ENCODE measurements around the gene LRTM2.
A peak's percentile ranks its signal among the peaks of the same experiment; 100 is the strongest.

The LRTM2 gene

GRCh38 chr12:1823237-1823636, 2.9 kb downstream of the LRTM2 start:
- no peak for DNase-seq (ENCODE audit: low spot score in 2 of 2)
- Histone ChIP-seq H3K36me3 (replicated peaks) (no peaks in the 10 kb centered on the region), H3K27me3 (ENCODE audit: low read depth) (no peaks in the 10 kb centered on the region; the same call in 1 of the 2 replicates), H3K4me3 (no peak overlapping the region), H3K9me3 (no peaks in the 10 kb centered on the region), H3K4me1 (no peaks in the 10 kb centered on the region)
- in situ Hi-C loops (cut with MboI; ENCODE audit: low sequenced_read_pairs): no loop called here

GRCh38 chr12:1825382-1826102, 5.2 kb downstream of the LRTM2 start:
- in situ Hi-C loops (cut with MboI; ENCODE audit: low sequenced_read_pairs): no loop called here
- H3K27me3 ChIP-seq (ENCODE audit: low read depth): no peaks in the 10 kb centered on the region
- DNase-seq (ENCODE audit: low spot score in 2 of 2): no peak
- H3K4me1 ChIP-seq: no peaks in the 10 kb centered on the region
- no peak overlapping the region for H3K4me3 ChIP-seq
- no peaks in the 10 kb centered on the region for H3K36me3 ChIP-seq (replicated peaks)
- no peaks in the 10 kb centered on the region for H3K9me3 ChIP-seq

- Histone ChIP-seq H3K4me3 (no peak overlapping the region), H3K4me1 (no peaks in the 10 kb centered on the region), H3K9me3 (no peaks in the 10 kb centered on the region), H3K27me3 (ENCODE audit: low read depth) (no peaks in the 10 kb centered on the region), H3K36me3 (replicated peaks) (no peaks in the 10 kb centered on the region)
- DNase-seq (ENCODE audit: low spot score in 2 of 2): no peak
- in situ Hi-C loops (cut with MboI; ENCODE audit: low sequenced_read_pairs): no loop called here
Observed at GRCh38 chr12:1826401-1826800, 6.0 kb downstream of the LRTM2 start.

DNA sequence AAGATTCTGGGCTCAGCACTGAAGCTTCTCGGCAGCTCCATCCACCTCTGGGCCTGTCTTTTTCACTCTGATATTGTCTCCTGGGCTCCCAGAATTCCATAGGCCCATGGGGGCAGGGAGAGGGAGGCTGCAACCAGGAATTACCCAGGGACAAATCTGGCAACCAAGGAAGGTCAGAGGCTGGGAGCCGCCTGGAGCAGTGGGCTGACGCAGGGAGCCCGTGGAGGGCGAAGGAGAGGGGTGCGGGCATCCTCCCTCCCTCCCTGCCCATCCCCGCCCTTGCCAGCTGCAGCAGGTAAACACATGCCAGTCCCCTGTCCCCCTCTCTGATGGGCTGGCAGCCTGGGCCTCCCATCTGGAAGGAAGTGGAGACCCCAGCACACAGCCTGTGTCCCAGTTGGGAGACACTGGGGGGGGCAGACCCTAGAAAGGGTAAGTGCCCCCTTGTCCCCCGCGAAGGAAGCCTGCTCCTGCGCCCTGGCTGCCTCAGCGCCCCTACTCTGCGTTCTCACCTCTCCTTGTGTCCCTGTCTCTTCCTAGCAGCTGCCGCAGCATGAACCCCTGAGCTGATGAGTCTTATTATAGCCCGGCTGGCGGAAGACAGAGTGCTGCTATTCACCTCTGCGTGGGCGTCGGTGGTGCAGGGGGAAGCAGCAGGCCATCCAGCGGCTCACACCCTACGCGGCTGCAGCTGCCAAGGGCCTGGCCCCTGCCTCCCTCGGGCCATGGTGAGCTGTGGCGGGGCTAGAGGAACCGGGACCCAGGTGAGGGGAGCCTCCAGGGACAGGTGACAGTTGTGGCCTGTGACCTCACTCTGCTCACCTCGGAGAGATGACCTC, 6.7 kb downstream of the LRTM2 start:
- Histone ChIP-seq H3K36me3 (replicated peaks) (no peaks in the 10 kb centered on the region), H3K9me3 (no peaks in the 10 kb centered on the region), H3K4me3 (no peak overlapping the region), H3K27me3 (ENCODE audit: low read depth) (no peaks in the 10 kb centered on the region), H3K4me1 (no peaks in the 10 kb centered on the region)
- DNase-seq (ENCODE audit: low spot score in 2 of 2): no peak
- in situ Hi-C loops (cut with MboI; ENCODE audit: low sequenced_read_pairs): no loop called here

GRCh38 chr12:1827826-1828805, 7.8 kb downstream of the LRTM2 start:
- in situ Hi-C loops (cut with MboI; ENCODE audit: low sequenced_read_pairs): no loop called here
- no peak for DNase-seq (ENCODE audit: low spot score in 2 of 2)
- Histone ChIP-seq H3K9me3 (no peaks in the 10 kb centered on the region), H3K27me3 (ENCODE audit: low read depth) (no peaks in the 10 kb centered on the region), H3K4me3 (no peak overlapping the region), H3K4me1 (no peaks in the 10 kb centered on the region), H3K36me3 (replicated peaks) (no peaks in the 10 kb centered on the region)

DNA sequence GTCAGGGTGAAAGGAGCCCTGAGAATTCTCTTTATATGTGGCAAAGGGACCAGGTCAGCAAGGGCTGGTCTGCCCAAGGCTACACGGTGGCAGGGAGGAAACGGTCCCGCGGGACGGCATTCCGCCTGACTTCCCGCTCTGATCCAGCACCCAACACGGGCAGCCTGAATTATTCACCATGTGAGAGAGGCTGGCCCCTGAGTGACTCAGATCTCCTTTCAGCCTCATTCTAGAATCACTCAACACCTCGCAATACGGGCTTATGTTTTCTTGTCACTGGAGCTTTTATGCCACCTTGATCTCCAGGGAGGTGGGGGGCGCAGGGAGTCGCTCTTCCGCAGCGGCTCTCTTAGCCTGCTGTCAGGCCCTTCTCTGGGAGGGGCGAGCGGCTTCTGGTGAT, 8.5 kb downstream of the LRTM2 start:
- in situ Hi-C loops (cut with MboI; ENCODE audit: low sequenced_read_pairs): no loop called here
- DNase-seq (ENCODE audit: low spot score in 2 of 2): no peak
- no peaks in the 10 kb centered on the region for H3K9me3 ChIP-seq
- H3K4me3 ChIP-seq: no peak overlapping the region
- H3K36me3 ChIP-seq (replicated peaks): no peaks in the 10 kb centered on the region
- H3K4me1 ChIP-seq: no peaks in the 10 kb centered on the region
- H3K27me3 ChIP-seq (ENCODE audit: low read depth): no peaks in the 10 kb centered on the region

- H3K27me3 ChIP-seq (ENCODE audit: low read depth): no peaks in the 10 kb centered on the region
Observed at GRCh38 chr12:1829306-1829900, 9.0 kb downstream of the LRTM2 start.

DNA sequence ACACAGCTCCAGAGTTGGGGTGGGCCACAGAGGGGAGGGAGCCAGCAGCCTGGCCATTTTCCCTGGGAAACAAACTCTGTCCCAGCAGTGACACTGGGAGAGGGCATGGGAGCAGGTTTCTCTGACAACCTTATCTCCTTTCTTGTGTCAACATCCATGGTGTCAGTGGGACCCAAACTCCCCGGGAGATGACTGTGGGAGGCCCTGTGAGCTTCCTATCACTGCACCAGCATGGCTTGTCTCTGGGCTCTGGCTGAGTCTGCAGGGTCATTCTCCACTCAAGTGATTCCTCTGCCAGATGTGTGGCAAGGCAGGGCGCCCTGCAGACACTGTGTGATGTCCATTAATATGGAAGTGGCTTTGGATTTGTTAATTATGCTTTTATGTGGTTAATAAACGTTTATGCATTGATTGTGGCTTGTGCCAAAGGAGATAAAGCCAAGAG, 10.1 kb downstream of the LRTM2 start:
- H3K4me3 ChIP-seq: no peak overlapping the region
- no peaks in the 10 kb centered on the region for H3K4me1 ChIP-seq
- in situ Hi-C loops (cut with MboI; ENCODE audit: low sequenced_read_pairs): no loop called here
- no peaks in the 10 kb centered on the region for H3K36me3 ChIP-seq (replicated peaks)
- no peak for DNase-seq (ENCODE audit: low spot score in 2 of 2)
- H3K27me3 ChIP-seq (ENCODE audit: low read depth): no peaks in the 10 kb centered on the region
- no peaks in the 10 kb centered on the region for H3K9me3 ChIP-seq

More at GRCh38 chr12:1829306-1829900, 9.0 kb downstream of the LRTM2 start:
- in situ Hi-C loops (cut with MboI; ENCODE audit: low sequenced_read_pairs): no loop called here
- H3K4me1 ChIP-seq: no peaks in the 10 kb centered on the region
- H3K4me3 ChIP-seq: no peak overlapping the region
- no peaks in the 10 kb centered on the region for H3K9me3 ChIP-seq
- DNase-seq (ENCODE audit: low spot score in 2 of 2): no peak
- H3K36me3 ChIP-seq (replicated peaks): no peaks in the 10 kb centered on the region

DNA sequence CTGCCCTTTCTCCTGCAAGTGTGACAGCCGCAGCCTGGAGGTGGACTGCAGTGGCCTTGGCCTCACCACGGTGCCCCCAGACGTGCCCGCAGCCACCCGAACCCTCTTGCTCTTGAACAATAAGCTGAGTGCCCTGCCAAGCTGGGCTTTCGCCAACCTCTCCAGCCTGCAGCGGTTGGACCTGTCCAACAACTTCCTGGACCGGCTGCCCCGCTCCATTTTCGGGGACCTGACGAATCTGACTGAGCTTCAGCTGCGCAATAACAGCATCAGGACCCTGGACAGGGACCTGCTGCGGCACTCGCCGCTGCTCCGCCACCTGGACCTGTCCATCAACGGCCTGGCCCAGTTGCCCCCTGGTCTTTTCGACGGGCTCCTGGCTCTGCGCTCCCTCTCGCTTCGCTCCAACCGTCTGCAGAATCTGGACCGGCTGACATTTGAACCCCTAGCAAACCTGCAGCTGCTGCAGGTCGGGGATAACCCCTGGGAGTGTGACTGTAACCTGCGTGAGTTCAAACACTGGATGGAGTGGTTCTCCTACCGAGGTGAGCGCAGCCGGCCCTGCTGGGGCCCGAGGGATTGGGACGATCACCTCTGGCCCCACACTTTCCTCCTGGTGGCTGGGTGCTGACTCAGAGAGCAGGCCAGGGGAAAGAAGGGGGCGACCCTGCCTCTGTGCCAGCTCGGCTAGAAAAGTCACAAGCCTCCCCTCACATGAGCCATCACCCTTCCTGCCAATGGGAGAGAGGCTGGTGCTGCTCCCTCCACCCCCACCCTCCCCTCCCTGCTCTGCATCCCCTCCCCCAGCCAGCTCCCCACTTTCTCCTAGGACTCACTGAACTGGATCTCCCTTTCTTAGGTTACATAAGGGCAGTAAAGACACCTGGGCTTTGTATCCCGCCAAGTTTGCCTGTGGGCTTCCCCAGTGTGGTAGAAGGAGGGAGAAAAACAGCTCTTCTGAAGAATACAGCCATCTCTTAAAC, 10.9 kb downstream of the LRTM2 start:
- DNase-seq (ENCODE audit: low spot score in 2 of 2): peak in 1 of 2 experiments; percentile 43
- Histone ChIP-seq H3K36me3 (replicated peaks) (no peaks in the 10 kb centered on the region), H3K9me3 (no peaks in the 10 kb centered on the region), H3K4me1 (no peaks in the 10 kb centered on the region), H3K27me3 (ENCODE audit: low read depth) (no peaks in the 10 kb centered on the region), H3K4me3 (no peak overlapping the region)
- in situ Hi-C loops (cut with MboI; ENCODE audit: low sequenced_read_pairs): no loop called here

GRCh38 chr12:1832801-1833595, 12.6 kb downstream of the LRTM2 start:
- no peak overlapping the region for H3K4me3 ChIP-seq
- in situ Hi-C loops (cut with MboI; ENCODE audit: low sequenced_read_pairs): no loop called here
- H3K4me1 ChIP-seq: no peaks in the 10 kb centered on the region
- H3K36me3 ChIP-seq (replicated peaks): no peaks in the 10 kb centered on the region
- H3K9me3 ChIP-seq: no peaks in the 10 kb centered on the region
- no peak for DNase-seq (ENCODE audit: low spot score in 2 of 2)
- H3K27me3 ChIP-seq (ENCODE audit: low read depth): no peaks in the 10 kb centered on the region

GRCh38 chr12:1833596-1834028, 13.2 kb downstream of the LRTM2 start:
- no peaks in the 10 kb centered on the region for H3K36me3 ChIP-seq (replicated peaks)
- no peaks in the 10 kb centered on the region for H3K4me1 ChIP-seq
- H3K9me3 ChIP-seq: no peaks in the 10 kb centered on the region
- no peak for DNase-seq (ENCODE audit: low spot score in 2 of 2)
- in situ Hi-C loops (cut with MboI; ENCODE audit: low sequenced_read_pairs): no loop called here
- H3K27me3 ChIP-seq (ENCODE audit: low read depth): no peaks in the 10 kb centered on the region
- H3K4me3 ChIP-seq: no peak overlapping the region

Measured in HAP-1 (cell line).